RWPE2 (cell line): ENCODE data around the gene SLC22A15.

ENCODE experiments used
- ATAC-seq: fragments of 200-7000 bp; cut with Tn5 transposase; 3 replicates; pipeline ENCODE4 v1.9.1; 2021; ENCODE audit warnings: low read depth
- DNase-seq: peaks from one replicate; pipeline ENCODE4 v3.0.0-alpha.2; 2020; ENCODE audit warnings: low spot score
- H3K27ac ChIP-seq: fragments of 450-650 bp; 2 replicates; pipeline ENCODE4 v1.5.1; 2017; ENCODE audit warnings: mild to moderate bottlenecking; ENCODE audit not compliant: poor library complexity, severe bottlenecking
- H3K27me3 ChIP-seq: fragments of 250-450 bp; sonication (Bioruptor Pico); 2 replicates; pipeline ENCODE4 v1.5.1; 2021; ENCODE audit warnings: mild to moderate bottlenecking, moderate library complexity; ENCODE audit not compliant: insufficient read depth, poor library complexity, severe bottlenecking
- H3K36me3 ChIP-seq: fragments of 250-450 bp; sonication (Bioruptor Pico); 2 replicates; pipeline ENCODE4 v1.5.1; 2020; ENCODE audit warnings: low read depth, mild to moderate bottlenecking, moderate library complexity
- H3K4me1 ChIP-seq: fragments of 250-450 bp; sonication (Bioruptor Pico); 2 replicates; pipeline ENCODE4 v1.5.1; 2021; ENCODE audit warnings: mild to moderate bottlenecking, moderate library complexity; ENCODE audit not compliant: insufficient read depth, poor library complexity, severe bottlenecking
- H3K4me3 ChIP-seq: fragments of 250-450 bp; sonication (Bioruptor Pico); 2 replicates; pipeline ENCODE4 v1.5.1; 2021; ENCODE audit warnings: mild to moderate bottlenecking, moderate library complexity; ENCODE audit not compliant: severe bottlenecking
- H3K9me3 ChIP-seq: fragments of 250-450 bp; sonication (Bioruptor Pico); 2 replicates; pipeline ENCODE4 v1.5.1; 2021; ENCODE audit warnings: mild to moderate bottlenecking, moderate library complexity; ENCODE audit not compliant: severe bottlenecking
- CTCF ChIP-seq: fragments of 450-650 bp; IDR thresholded peaks from one replicate; pipeline ENCODE4 v1.5.1; 2017; ENCODE audit warnings: mild to moderate bottlenecking, moderate library complexity; ENCODE audit not compliant: poor library complexity, severe bottlenecking

The SLC22A15 gene

GRCh38 chr1:115946116-115946515 lies 30.2 kb upstream of the SLC22A15 start:
- Histone ChIP-seq H3K36me3 (no peaks in the 10 kb centered on the region), H3K4me1 (peaks cover 7% of the 10 kb centered on the region), H3K27ac (no peak overlapping the region), H3K4me3 (no peak overlapping the region), H3K9me3 (no peaks in the 10 kb centered on the region), H3K27me3 (no peaks in the 10 kb centered on the region)
- ATAC-seq (no peak), DNase-seq (no peak)
- TF ChIP-seq CTCF, result no peak

- ATAC-seq (peak; percentile 78; the same call in 2 of the 3 replicates), DNase-seq (no peak)
- Histone ChIP-seq H3K36me3 (no peaks in the 10 kb centered on the region), H3K27me3 (no peaks in the 10 kb centered on the region), H3K4me3 (no peak overlapping the region), H3K27ac (no peak overlapping the region), H3K4me1 (peaks cover 7% of the 10 kb centered on the region), H3K9me3 (no peaks in the 10 kb centered on the region)
- no peak for TF ChIP-seq CTCF
These were observed 27.2 kb upstream of the SLC22A15 start for GRCh38 chr1:115949156-115949555.

- no peak overlapping the region for H3K27ac ChIP-seq
- no peak for TF ChIP-seq CTCF
- H3K4me3 ChIP-seq, result no peak overlapping the region
- no peaks in the 10 kb centered on the region for H3K27me3 ChIP-seq
- no peaks in the 10 kb centered on the region for H3K36me3 ChIP-seq
- DNase-seq, result no peak
- H3K4me1 ChIP-seq, result peaks cover 7% of the 10 kb centered on the region
- H3K9me3 ChIP-seq, result no peaks in the 10 kb centered on the region
- no peak for ATAC-seq
These were observed 24.8 kb upstream of the SLC22A15 start for GRCh38 chr1:115951560-115951959.

GRCh38 chr1:115952547-115952946 lies 23.8 kb upstream of the SLC22A15 start:
- Histone ChIP-seq H3K4me3 (no peak overlapping the region), H3K27me3 (no peaks in the 10 kb centered on the region), H3K4me1 (peaks cover 7% of the 10 kb centered on the region), H3K27ac (no peak overlapping the region), H3K36me3 (no peaks in the 10 kb centered on the region), H3K9me3 (no peaks in the 10 kb centered on the region)
- DNase-seq (no peak), ATAC-seq (no peak)
- no peak for TF ChIP-seq CTCF

GRCh38 chr1:115953180-115953579 lies 23.1 kb upstream of the SLC22A15 start:
- Histone ChIP-seq H3K4me3 (no peak overlapping the region), H3K4me1 (peaks cover 7% of the 10 kb centered on the region), H3K9me3 (no peaks in the 10 kb centered on the region), H3K27ac (no peak overlapping the region), H3K27me3 (no peaks in the 10 kb centered on the region), H3K36me3 (no peaks in the 10 kb centered on the region)
- no peak for ATAC-seq
- no peak for TF ChIP-seq CTCF
- DNase-seq, result no peak
